B cell (primary cell): ENCODE data around the gene MEG3. TPM values are rescaled to one million over a fixed set of nuclear protein-coding genes. Genes with fewer than 3 reads are reported as not detected.

Source experiments
- ATAC-seq: fragments of 200-7000 bp; cut with Tn5 transposase; one replicate; pipeline ENCODE4 v1.10.0; 2021; ENCODE audit warnings: low read depth, mild to moderate bottlenecking, moderate number of reproducible peaks, moderate library complexity
- CTCF ChIA-PET: fragments of 350-600 bp; sonication (Branson Sonifier 250); formaldehyde crosslinking; loops from one replicate; lab custom pipeline; 2021; ENCODE audit warnings: antibody characterized with exemption, inconsistent platforms; lab: Charles Lee
- POLR2A ChIA-PET: fragments of 350-600 bp; sonication (Branson Sonifier 250); formaldehyde crosslinking; loops from one replicate; lab custom pipeline; 2021; ENCODE audit warnings: antibody characterized with exemption; lab: Charles Lee
- DNase-seq: peaks from one replicate; pipeline ENCODE4 v3.0.0; 2013
- H2AFZ ChIP-seq: 2 replicates; pipeline ENCODE4 v1.6.1; 2012; ENCODE audit warnings: mild to moderate bottlenecking, low read depth, low read length; ENCODE audit not compliant: insufficient read depth, poor library complexity, severe bottlenecking
- H3K27ac ChIP-seq, 2 donors: 1 replicate in 1 of 2; 2 replicates in 1 of 2; pipeline ENCODE4 v1.5.1; 2012 to 2013; ENCODE audit warnings: low read length in 2 of 2, mild to moderate bottlenecking in 2 of 2, moderate library complexity in 1 of 2
- H3K27me3 ChIP-seq, 4 experiments: fragments of 200-600 bp in 1 of 4; sonication (generic) in 1 of 4; replicated peaks in 1 of 4; 1 replicate in 2 of 4; 2 replicates in 2 of 4; pipeline versions ENCODE4 v1.6.1 to v1.7.0; 2013 to 2016; ENCODE audit warnings: low read length in 3 of 4, mild to moderate bottlenecking in 2 of 4, mixed read lengths in 1 of 4, moderate library complexity in 1 of 4; ENCODE audit not compliant: insufficient read depth in 4 of 4, control insufficient read depth in 3 of 4; ENCODE audit errors: control extremely low read depth in 1 of 4
- H3K36me3 ChIP-seq, 2 experiments: replicated peaks in 1 of 2; 1 replicate in 1 of 2; 2 replicates in 1 of 2; pipeline versions ENCODE4 v1.6.1 to v1.7.1; 2013; ENCODE audit warnings: low read length in 1 of 2; ENCODE audit not compliant: insufficient read depth in 2 of 2, control insufficient read depth in 1 of 2; ENCODE audit errors: control extremely low read depth in 1 of 2, extremely low read depth in 1 of 2
- H3K4me1 ChIP-seq, 2 donors: fragments of 200-600 bp in 1 of 2; sonication (generic) in 1 of 2; 1 replicate in 1 of 2; 2 replicates in 1 of 2; pipeline versions ENCODE4 v1.5.1 to v1.6.1; 2013 to 2017; ENCODE audit warnings: low read length in 2 of 2; ENCODE audit not compliant: control insufficient read depth in 2 of 2, insufficient read depth in 2 of 2
- H3K4me2 ChIP-seq: replicated peaks from 2 replicates; pipeline ENCODE3; 2012; ENCODE audit warnings: mild to moderate bottlenecking, low read depth, low read length; ENCODE audit not compliant: poor library complexity, severe bottlenecking
- H3K4me3 ChIP-seq, 5 experiments: fragments of 200-600 bp in 1 of 5; sonication (generic) in 1 of 5; 1 replicate in 3 of 5; 2 replicates in 2 of 5; pipeline versions ENCODE4 v1.5.1 to v1.7.0; 2011 to 2016; ENCODE audit warnings: low read length in 4 of 5, mild to moderate bottlenecking in 4 of 5, low read depth in 2 of 5, control low read depth in 1 of 5, moderate library complexity in 1 of 5; ENCODE audit not compliant: insufficient read depth in 1 of 5; ENCODE audit errors: control extremely low read depth in 1 of 5, extremely low read depth in 1 of 5
- H3K79me2 ChIP-seq: fragments of 200-600 bp; sonication (generic); one replicate; pipeline ENCODE4 v1.6.0; 2016; ENCODE audit warnings: low read length; ENCODE audit not compliant: control insufficient read depth, insufficient read depth
- H3K9ac ChIP-seq: fragments of 200-600 bp; sonication (generic); 2 replicates; pipeline ENCODE4 v1.6.1; 2017; ENCODE audit warnings: mild to moderate bottlenecking, low read length, moderate library complexity
- H3K9me3 ChIP-seq, 3 donors: one replicate each; pipeline versions ENCODE4 v1.6.1 to v1.7.1; 2013; ENCODE audit warnings: low read length in 2 of 3; ENCODE audit not compliant: control insufficient read depth in 2 of 3, insufficient read depth in 1 of 3; ENCODE audit errors: control extremely low read depth in 1 of 3
- H4K20me1 ChIP-seq: 2 replicates; pipeline ENCODE4 v1.6.0; 2012; ENCODE audit warnings: mild to moderate bottlenecking, low read length; ENCODE audit not compliant: insufficient read depth, control insufficient read depth, poor library complexity, severe bottlenecking
- H3K27ac Mint-ChIP-seq: one replicate; pipeline ENCODE4 v1.8.0; 2021; ENCODE audit warnings: mixed read lengths
- H3K27me3 Mint-ChIP-seq: one replicate; pipeline ENCODE4 v1.8.0; 2021; ENCODE audit warnings: mixed read lengths
- H3K4me1 Mint-ChIP-seq: one replicate; pipeline ENCODE4 v1.8.0; 2021; ENCODE audit warnings: mixed read lengths
- H3K4me3 Mint-ChIP-seq: one replicate; pipeline ENCODE4 v1.8.0; 2021; ENCODE audit warnings: mixed read lengths
- H3K9me3 Mint-ChIP-seq: one replicate; pipeline ENCODE4 v1.8.0; 2022; ENCODE audit warnings: mixed read lengths; ENCODE audit not compliant: insufficient read depth
- EZH2 ChIP-seq: IDR thresholded peaks from 2 replicates; pipeline ENCODE4 v1.6.1; 2012; ENCODE audit warnings: borderline replicate concordance, low read depth, mild to moderate bottlenecking, moderate library complexity, low read length; ENCODE audit not compliant: insufficient read depth, poor library complexity, severe bottlenecking
- WGBS: methylation state at CpG from one replicate; pipeline ENCODE4 v1.1.5; 2013; ENCODE audit warnings: missing lambda C conversion rate; ENCODE audit not compliant: insufficient coverage; 5-methylcytosine and 5-hydroxymethylcytosine counted together
- intact Hi-C: fragments of 100-400 bp; cut with micrococcal nuclease; formaldehyde crosslinking; loops from one replicate; pipeline ENCODE4 v1.10.0; 2022
- polyA plus RNA-seq: library from polyadenylated mRNA; depleted of rRNA; stranded (reverse); fragments of >200 nt; gene quantifications from 2 replicates; pipeline ENCODE4 v1.2.3, GENCODE V29; 2012
- total RNA-seq, 2 donors: library from RNA; stranded (reverse); fragments of 120-200 nt in 1 of 2; gene quantifications; 1 replicate in 1 of 2; 2 replicates in 1 of 2; pipeline versions ENCODE4 v1.2.3 to v1.2.4, GENCODE V29; 2013 to 2022
- TF ChIP-seq, protein P1 (sequence below): fragments of 200-600 bp; IDR thresholded peaks from one replicate; pipeline ENCODE4 v1.8.0; 2022; ENCODE audit warnings: antibody characterized with exemption, mild to moderate bottlenecking

The MEG3 gene
- total and polyA plus RNA-seq, 2 donors (not counting 1 experiment from before 2014, with no cell fraction given) = 0.13 TPM; not detected in 1

DNA sequence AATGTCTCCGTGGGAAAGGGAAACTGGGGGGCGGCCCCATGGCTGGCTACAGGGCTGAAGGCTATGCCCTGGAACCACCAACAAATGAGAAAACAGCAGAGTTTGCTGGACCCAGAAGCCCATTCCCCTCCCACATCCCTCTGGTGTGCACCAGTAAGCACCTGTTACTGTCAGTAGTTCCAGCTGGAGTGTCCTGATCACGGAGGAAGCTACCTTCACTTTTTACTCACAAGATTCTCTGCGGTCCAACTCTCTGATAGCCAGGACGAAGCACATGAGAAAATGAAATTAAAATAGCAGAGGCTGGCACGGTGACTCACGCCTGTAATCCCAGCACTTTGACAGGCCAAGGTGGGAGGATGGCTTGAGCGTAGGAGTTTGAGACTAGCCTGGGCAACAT, 22.7 kb upstream of the MEG3 start:
- H3K36me3 ChIP-seq = no peaks in the 10 kb centered on the region
- ChIA-PET CTCF (no interaction called here), POLR2A (no interaction called here)
- no peak overlapping the region for H3K9ac ChIP-seq
- no peak overlapping the region for H3K4me3 Mint-ChIP-seq
- no peaks in the 10 kb centered on the region for H4K20me1 ChIP-seq
- peaks cover 0 to 16% (median 0%) of the 10 kb centered on the region in 3 donors for H3K9me3 ChIP-seq
- H3K27me3 ChIP-seq = no peaks in the 10 kb centered on the region
- no peak overlapping the region for H3K4me2 ChIP-seq
- no peaks in the 10 kb centered on the region for H3K4me1 Mint-ChIP-seq
- WGBS = 94% methylated on average over 6 of the region's 8 CpGs
- no peaks in the 10 kb centered on the region for H3K79me2 ChIP-seq
- DNase-seq (no peak), ATAC-seq (no peak)
- H3K9me3 Mint-ChIP-seq = no peaks in the 10 kb centered on the region
- H3K4me1 ChIP-seq = no peaks in the 10 kb centered on the region
- no peak overlapping the region for H3K27ac ChIP-seq
- H3K4me3 ChIP-seq = no peak overlapping the region
- no peaks in the 10 kb centered on the region for H3K27me3 Mint-ChIP-seq
- intact Hi-C loops = no loop called here
- TF ChIP-seq EZH2 = no peak
- TF ChIP-seq, protein P1, sequence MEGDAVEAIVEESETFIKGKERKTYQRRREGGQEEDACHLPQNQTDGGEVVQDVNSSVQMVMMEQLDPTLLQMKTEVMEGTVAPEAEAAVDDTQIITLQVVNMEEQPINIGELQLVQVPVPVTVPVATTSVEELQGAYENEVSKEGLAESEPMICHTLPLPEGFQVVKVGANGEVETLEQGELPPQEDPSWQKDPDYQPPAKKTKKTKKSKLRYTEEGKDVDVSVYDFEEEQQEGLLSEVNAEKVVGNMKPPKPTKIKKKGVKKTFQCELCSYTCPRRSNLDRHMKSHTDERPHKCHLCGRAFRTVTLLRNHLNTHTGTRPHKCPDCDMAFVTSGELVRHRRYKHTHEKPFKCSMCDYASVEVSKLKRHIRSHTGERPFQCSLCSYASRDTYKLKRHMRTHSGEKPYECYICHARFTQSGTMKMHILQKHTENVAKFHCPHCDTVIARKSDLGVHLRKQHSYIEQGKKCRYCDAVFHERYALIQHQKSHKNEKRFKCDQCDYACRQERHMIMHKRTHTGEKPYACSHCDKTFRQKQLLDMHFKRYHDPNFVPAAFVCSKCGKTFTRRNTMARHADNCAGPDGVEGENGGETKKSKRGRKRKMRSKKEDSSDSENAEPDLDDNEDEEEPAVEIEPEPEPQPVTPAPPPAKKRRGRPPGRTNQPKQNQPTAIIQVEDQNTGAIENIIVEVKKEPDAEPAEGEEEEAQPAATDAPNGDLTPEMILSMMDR = no peak
- no peak overlapping the region for H3K27ac Mint-ChIP-seq
- no peak overlapping the region for H2AFZ ChIP-seq

DNA sequence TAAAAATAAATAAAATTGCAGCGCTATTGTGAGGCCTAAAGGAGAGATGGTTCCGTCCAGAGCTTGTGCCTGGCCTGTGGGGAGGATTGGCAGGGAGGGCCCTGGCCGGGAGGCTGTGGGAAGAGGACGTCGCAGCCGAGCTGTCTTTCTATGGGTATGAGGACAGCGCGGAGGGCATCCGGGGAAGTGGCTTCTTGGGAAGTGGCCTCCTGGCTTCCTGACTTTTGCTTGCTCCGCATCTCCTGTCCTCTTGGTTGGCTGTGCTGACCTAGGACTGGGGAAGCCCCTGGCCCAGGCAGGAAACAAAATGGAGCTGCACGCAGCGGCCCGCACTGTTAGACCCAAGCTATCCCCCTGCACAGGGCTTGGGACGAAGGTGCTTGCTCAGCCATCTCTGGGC, 22.2 kb upstream of the MEG3 start:
- DNase-seq = no peak
- intact Hi-C loops = no loop called here
- no peaks in the 10 kb centered on the region for H3K4me1 ChIP-seq
- no peak overlapping the region for H2AFZ ChIP-seq
- Mint-ChIP-seq H3K9me3 (no peaks in the 10 kb centered on the region), H3K27ac (no peak overlapping the region), H3K27me3 (no peaks in the 10 kb centered on the region), H3K4me3 (no peak overlapping the region), H3K4me1 (no peaks in the 10 kb centered on the region)
- no peak overlapping the region for H3K27ac ChIP-seq
- TF ChIP-seq EZH2 = no peak
- TF ChIP-seq, protein P1 = no peak
- H3K27me3 ChIP-seq = no peaks in the 10 kb centered on the region
- no peak for ATAC-seq
- H3K4me2 ChIP-seq = no peak overlapping the region
- no peaks in the 10 kb centered on the region for H4K20me1 ChIP-seq
- ChIA-PET POLR2A (no interaction called here), CTCF (no interaction called here)
- peaks cover 0 to 21% (median 0%) of the 10 kb centered on the region in 3 donors for H3K9me3 ChIP-seq
- H3K9ac ChIP-seq = no peak overlapping the region
- WGBS = 92% methylated on average over 13 of the region's 14 CpGs
- no peaks in the 10 kb centered on the region for H3K36me3 ChIP-seq
- H3K79me2 ChIP-seq = no peaks in the 10 kb centered on the region
- H3K4me3 ChIP-seq = no peak overlapping the region
